Left lung (tissue), 10 donors: Measurements from ENCODE around the gene MYO1C. TPM values are rescaled to one million over a fixed set of nuclear protein-coding genes. Genes with fewer than 3 reads are reported as not detected.

Source experiments
- ATAC-seq: fragments of 200-7000 bp; cut with Tn5 transposase; one replicate; pipeline ENCODE4 v1.9.1; 2020; ENCODE audit warnings: moderate library complexity
- DNase-seq, 4 donors: peaks; one replicate each; pipeline ENCODE4 v3.0.0-alpha.2; 2013 to 2020
- H3K27ac ChIP-seq, 2 donors: fragments of 200-600 bp; sonication (generic) in 1 of 2; one replicate each; pipeline versions ENCODE4 v1.5.0 to v1.8.0; 2020 to 2021
- H3K27me3 ChIP-seq, 2 donors: fragments of 200-600 bp; sonication (generic) in 1 of 2; one replicate each; pipeline versions ENCODE4 v1.5.0 to v1.8.0; 2020 to 2021
- H3K36me3 ChIP-seq, 2 donors: fragments of 200-600 bp; sonication (generic) in 1 of 2; one replicate each; pipeline versions ENCODE4 v1.5.0 to v1.8.0; 2020 to 2021
- H3K4me1 ChIP-seq, 2 donors: fragments of 200-600 bp; one replicate each; pipeline ENCODE4 v1.8.0; 2021
- H3K4me3 ChIP-seq, 2 donors: fragments of 200-600 bp; sonication (generic) in 1 of 2; one replicate each; pipeline versions ENCODE4 v1.5.0 to v1.8.0; 2020 to 2021; ENCODE audit warnings: mild to moderate bottlenecking in 1 of 2
- H3K9me3 ChIP-seq, 2 donors: fragments of 200-600 bp; sonication (generic) in 1 of 2; one replicate each; pipeline versions ENCODE4 v1.5.0 to v1.8.0; 2020 to 2021
- intact Hi-C, 2 donors: fragments of 100-400 bp; cut with DNase I; formaldehyde crosslinking; loops; one replicate each; pipeline versions ENCODE4 v1.11.2 to v1.14.2; 2022
- polyA plus RNA-seq, 6 donors: library from polyadenylated mRNA; unstranded; fragments of 120-200 nt; gene quantifications; one replicate each; pipeline ENCODE4 v1.2.1, GENCODE V29; 2013; ENCODE audit not compliant: insufficient read length in 6 of 6
- total RNA-seq, 2 donors: library from RNA; stranded (reverse); fragmentation: NEBNext Ultra II Directional; extraction: Animal tissue kit (Norgen Biotek cat#: 25700); gene quantifications; one replicate each; pipeline ENCODE4 v1.2.1, GENCODE V29; 2021
- TF ChIP-seq, protein P1 (sequence below), 2 donors: fragments of 200-600 bp; sonication (generic) in 1 of 2; IDR thresholded peaks; one replicate each; pipeline versions ENCODE4 v1.5.0 to v1.8.0; 2021; ENCODE audit warnings: antibody characterized with exemption in 2 of 2
- donor health status: DM: no; HTN: yes; CAD: no.
- donor health status: DM: no; HTN: no; CAD: no.

The MYO1C gene
- total and polyA plus RNA-seq, 8 donors: 65.5 to 282 (median 80.7) TPM

DNA sequence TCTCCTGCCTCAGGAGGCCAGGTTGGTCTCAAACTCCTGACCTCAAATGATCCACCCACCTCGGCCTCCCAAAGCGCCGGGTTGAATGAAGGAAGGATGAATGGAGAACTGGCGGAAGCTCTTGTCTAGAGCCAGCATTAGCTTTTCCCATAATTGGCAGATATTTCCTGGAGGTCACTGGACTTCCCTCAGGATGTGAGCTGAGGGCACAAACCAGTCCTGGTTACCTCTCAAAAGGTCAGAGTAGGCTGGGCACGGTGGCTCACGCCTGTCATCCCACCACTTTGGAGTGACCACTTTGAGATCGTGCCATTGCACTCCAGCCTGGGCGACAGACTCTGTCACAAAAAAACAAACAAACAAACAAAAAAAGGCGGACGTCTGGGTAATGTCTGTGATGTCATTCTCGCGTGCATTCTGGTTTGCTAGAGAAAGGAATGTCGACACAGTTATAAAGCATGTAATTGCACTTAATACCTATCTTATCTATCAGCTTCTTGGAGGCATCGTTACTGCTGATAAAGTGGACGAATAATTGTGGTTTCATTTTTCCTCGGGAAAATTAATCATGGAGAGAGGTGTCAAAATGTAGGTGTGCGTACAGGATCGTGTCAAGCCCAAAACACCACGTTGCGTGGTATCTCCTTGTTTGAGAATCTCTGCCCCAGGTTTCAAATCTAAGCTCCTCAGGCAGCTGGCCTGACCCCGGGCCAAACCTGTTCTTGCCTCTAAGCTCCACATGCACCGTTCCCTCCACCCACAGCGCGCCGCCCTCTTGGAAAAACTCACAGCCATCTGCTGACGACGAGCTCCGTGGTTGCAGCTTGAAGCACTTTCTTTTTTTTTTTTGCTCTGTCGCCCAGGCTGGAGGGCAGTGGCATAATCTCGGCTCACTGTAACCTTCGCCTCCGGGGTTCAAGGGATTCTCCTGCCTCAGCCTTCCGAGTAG lies 30.0 kb downstream of the MYO1C start:
- Histone ChIP-seq H3K27ac (peak overlapping the region in 1 of 2 donors; percentile 45), H3K9me3 (no peaks in the 10 kb centered on the region), H3K4me3 (no peak overlapping the region), H3K27me3 (peaks cover 0 to 9% of the 10 kb centered on the region in 2 donors), H3K4me1 (peaks cover 11 to 46% of the 10 kb centered on the region in 2 donors), H3K36me3 (peaks cover 0 to 35% of the 10 kb centered on the region in 2 donors)
- TF ChIP-seq, protein P1, sequence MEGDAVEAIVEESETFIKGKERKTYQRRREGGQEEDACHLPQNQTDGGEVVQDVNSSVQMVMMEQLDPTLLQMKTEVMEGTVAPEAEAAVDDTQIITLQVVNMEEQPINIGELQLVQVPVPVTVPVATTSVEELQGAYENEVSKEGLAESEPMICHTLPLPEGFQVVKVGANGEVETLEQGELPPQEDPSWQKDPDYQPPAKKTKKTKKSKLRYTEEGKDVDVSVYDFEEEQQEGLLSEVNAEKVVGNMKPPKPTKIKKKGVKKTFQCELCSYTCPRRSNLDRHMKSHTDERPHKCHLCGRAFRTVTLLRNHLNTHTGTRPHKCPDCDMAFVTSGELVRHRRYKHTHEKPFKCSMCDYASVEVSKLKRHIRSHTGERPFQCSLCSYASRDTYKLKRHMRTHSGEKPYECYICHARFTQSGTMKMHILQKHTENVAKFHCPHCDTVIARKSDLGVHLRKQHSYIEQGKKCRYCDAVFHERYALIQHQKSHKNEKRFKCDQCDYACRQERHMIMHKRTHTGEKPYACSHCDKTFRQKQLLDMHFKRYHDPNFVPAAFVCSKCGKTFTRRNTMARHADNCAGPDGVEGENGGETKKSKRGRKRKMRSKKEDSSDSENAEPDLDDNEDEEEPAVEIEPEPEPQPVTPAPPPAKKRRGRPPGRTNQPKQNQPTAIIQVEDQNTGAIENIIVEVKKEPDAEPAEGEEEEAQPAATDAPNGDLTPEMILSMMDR (IDR thresholded peaks at IDR 0.05): no peak
- ATAC-seq (no peak), DNase-seq (no peak)
- intact Hi-C loops: no loop called here

DNA sequence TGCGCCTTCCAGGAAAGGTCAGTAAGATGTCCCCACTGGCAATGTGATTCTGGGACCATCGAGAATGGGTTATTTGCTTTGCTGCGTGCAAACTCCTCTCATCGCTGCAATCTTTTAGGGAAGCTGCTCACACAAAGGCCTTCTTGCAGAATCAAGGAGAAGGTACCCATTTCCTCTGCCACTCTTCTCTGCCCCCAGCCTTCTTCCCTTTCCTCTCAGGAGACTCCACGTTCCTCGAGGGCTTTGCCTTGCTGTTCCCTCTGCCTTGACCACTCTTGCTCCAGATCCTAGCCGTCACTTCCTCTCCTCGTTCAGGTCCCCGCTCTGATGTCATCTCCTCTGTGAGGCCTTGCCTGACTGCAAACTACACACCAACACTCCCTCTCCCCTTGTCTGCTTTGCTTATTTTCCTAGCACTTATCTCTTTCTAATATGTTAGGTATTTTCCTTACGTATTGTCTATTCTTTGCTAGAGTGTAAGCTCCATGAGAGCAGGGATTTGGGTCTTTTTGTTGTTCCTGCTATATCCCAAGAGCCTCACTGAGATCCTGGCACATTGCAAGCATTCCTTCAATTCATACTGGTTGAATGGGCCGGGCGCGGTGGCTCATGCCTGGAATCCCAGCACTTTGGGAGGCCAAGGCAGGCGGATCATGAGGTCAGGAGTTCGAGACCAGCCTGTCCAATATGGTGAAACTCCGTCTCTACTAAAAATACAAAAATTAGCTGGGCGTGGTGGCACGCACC lies 31.1 kb downstream of the MYO1C start:
- H3K27ac ChIP-seq: peak overlapping the region in 1 of 2 donors; percentile 60
- no peaks in the 10 kb centered on the region for H3K9me3 ChIP-seq
- peaks cover 16 to 54% of the 10 kb centered on the region in 2 donors for H3K4me1 ChIP-seq
- DNase-seq (no peak), ATAC-seq (no peak)
- peaks cover 0 to 24% of the 10 kb centered on the region in 2 donors for H3K36me3 ChIP-seq
- intact Hi-C loops: no loop called here
- TF ChIP-seq, protein P1 (IDR thresholded peaks at IDR 0.05): no peak
- H3K27me3 ChIP-seq: peaks cover 0 to 9% of the 10 kb centered on the region in 2 donors
- no peak overlapping the region for H3K4me3 ChIP-seq

DNA sequence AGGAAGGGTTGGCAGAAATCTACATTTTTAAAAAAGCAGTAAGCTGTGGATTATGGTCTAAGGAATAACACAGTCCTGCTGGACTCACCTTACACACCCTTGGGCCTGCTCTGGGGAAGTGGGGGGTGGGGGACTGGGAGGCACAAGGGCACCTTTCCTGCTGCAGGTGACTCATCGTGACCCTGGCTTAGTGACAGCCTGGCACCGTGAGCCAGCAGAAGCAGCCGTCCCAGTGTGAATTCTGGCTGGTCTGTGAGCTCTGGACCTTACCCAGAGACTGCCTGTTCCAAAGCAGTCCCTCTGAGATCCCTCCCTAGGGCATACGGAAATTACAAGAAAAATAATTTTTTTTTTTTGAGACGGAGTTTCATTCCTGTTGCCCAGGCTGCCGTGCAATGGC lies 32.3 kb downstream of the MYO1C start:
- no peaks in the 10 kb centered on the region for H3K9me3 ChIP-seq
- TF ChIP-seq, protein P1 (IDR thresholded peaks at IDR 0.05): no peak
- H3K27me3 ChIP-seq: peaks cover 0 to 9% of the 10 kb centered on the region in 2 donors
- intact Hi-C loops: no loop called here
- H3K27ac ChIP-seq: no peak overlapping the region
- DNase-seq: peak in 2 of 4 donors; percentile 80 to 88
- peak; percentile 36 for ATAC-seq
- H3K4me1 ChIP-seq: peaks cover 16 to 55% of the 10 kb centered on the region in 2 donors
- peaks cover 0 to 12% of the 10 kb centered on the region in 2 donors for H3K36me3 ChIP-seq
- H3K4me3 ChIP-seq: no peak overlapping the region

DNA sequence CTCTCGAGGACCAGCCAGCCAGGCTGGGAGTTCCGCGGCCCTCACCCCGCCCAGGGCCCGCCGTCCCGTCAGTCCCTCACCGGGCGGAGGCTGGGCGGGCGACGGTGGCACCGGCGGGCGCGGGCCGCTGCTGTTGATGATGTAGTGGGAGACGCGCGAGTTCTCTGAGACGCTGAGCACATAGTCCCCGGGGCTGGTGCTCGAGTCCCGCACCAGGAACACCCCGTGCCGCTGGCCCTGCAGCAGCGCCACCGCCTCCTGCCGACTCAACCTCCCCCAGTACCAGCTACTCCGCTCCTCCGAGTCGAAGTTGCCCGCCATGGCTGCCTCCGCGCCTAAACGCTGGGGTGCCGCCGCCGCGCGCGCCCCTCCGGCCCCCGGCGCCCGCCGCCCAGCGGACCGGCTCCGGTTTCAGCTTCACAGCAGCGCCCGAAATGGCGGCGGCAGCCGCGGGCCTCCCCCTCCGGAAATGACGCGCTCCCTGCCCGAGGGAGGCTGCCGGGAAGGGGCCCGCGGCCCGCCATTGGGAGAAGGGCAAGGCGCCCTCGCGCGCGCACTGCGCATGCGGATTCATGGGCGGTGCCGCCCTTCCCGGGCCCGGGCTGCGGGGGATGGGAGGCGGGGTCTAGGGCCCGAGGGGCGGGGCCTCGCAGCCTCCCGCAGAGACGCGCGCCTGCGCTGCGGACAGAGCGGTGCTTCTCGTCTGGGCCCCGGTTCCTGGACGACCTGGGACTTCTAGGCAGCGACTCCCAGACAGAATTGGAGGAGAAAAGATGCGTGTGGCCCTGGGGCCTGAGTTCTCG lies 36.5 kb downstream of the MYO1C start, which contains the start of gene CRK:
CRK (minus strand) TSS at position 436 of the 803 bp plus-strand sequence; CDS start at position 321, 115 bp downstream.
- Histone ChIP-seq H3K4me1 (peaks cover 36 to 63% of the 10 kb centered on the region in 2 donors), H3K27ac (peak within 1 kb of the TSS; percentile 95 to 98), H3K36me3 (peaks cover 0 to 13% of the 10 kb centered on the region in 2 donors), H3K27me3 (peaks cover 0 to 9% of the 10 kb centered on the region in 2 donors), H3K9me3 (no peaks in the 10 kb centered on the region), H3K4me3 (peak within 1 kb of the TSS; percentile 93 to 100)
- intact Hi-C loops: loop anchor here in 1 of 2 donors (10.0 kb wide), 1 partner anchor 169 kb away; the partner anchor contains the start of gene SLC43A2
- peak; percentile 96 to 100 (median 98) for DNase-seq
- ATAC-seq: peak; percentile 95
- TF ChIP-seq, protein P1 (IDR thresholded peaks at IDR 0.05): peak in 1 of 2 donors; percentile 13
